Epithelial cell of esophagus (primary cell): ENCODE measurements around the gene GPR39.

ENCODE experiments used
- DNase-seq: peaks from one replicate; pipeline ENCODE4 v3.0.0; 2010; ENCODE audit warnings: low read depth
- H3K4me3 ChIP-seq: 2 replicates; pipeline ENCODE4 v1.5.1; 2011; ENCODE audit warnings: mild to moderate bottlenecking, low read length, control low read depth
- CTCF ChIP-seq: IDR thresholded peaks from 2 replicates; pipeline ENCODE4 v1.5.1; 2011; ENCODE audit warnings: low read depth, mild to moderate bottlenecking, low read length, control low read depth, inconsistent platforms; ENCODE audit not compliant: insufficient read depth; ENCODE audit errors: missing control alignments

Gene GPR39

GRCh38 chr2:132659331-132659730 is 242.7 kb downstream of the GPR39 start:
- no peak for DNase-seq
- no peak for TF ChIP-seq CTCF

GRCh38 chr2:132662732-132663131 is 246.1 kb downstream of the GPR39 start:
- DNase-seq: no peak
- no peak for TF ChIP-seq CTCF
- H3K4me3 ChIP-seq: no peak overlapping the region

More at GRCh38 chr2:132659331-132659730, 242.7 kb downstream of the GPR39 start:
- no peak overlapping the region for H3K4me3 ChIP-seq

GRCh38 chr2:132664096-132664495 is 247.5 kb downstream of the GPR39 start:
- no peak overlapping the region for H3K4me3 ChIP-seq
- TF ChIP-seq CTCF: no peak
- no peak for DNase-seq

GRCh38 chr2:132665401-132666140 is 249.0 kb downstream of the GPR39 start:
- no peak for DNase-seq
- no peak for TF ChIP-seq CTCF
- no peak overlapping the region for H3K4me3 ChIP-seq

GRCh38 chr2:132667706-132668105 is 251.1 kb downstream of the GPR39 start:
- TF ChIP-seq CTCF: no peak
- no peak overlapping the region for H3K4me3 ChIP-seq
- DNase-seq: no peak

- no peak overlapping the region for H3K4me3 ChIP-seq
- no peak for TF ChIP-seq CTCF
- no peak for DNase-seq
Observed at GRCh38 chr2:132668189-132668823, 251.7 kb downstream of the GPR39 start.
